GM12864 (cell line): ENCODE results near the gene CD59.
"Not testable (repeated sequence)": the region's sequence is repeated elsewhere in the genome, so short reads cannot be mapped to it uniquely, and the experiment has no call there.

ENCODE experiments used
- DNase-seq: peaks from one replicate; pipeline ENCODE4 v3.0.0-alpha.2; 2011; ENCODE audit warnings: low read depth
- H3K4me3 ChIP-seq: 2 replicates; pipeline ENCODE4 v1.5.1; 2011; ENCODE audit warnings: mild to moderate bottlenecking, low read depth, low read length, control low read depth
- TF ChIP-seq, protein P1 (sequence below): IDR thresholded peaks from 2 replicates; pipeline ENCODE4 v1.5.1; 2011; ENCODE audit warnings: low read depth, mild to moderate bottlenecking, moderate library complexity, low read length, control low read depth, inconsistent platforms; ENCODE audit errors: missing control alignments

Gene CD59

DNA sequence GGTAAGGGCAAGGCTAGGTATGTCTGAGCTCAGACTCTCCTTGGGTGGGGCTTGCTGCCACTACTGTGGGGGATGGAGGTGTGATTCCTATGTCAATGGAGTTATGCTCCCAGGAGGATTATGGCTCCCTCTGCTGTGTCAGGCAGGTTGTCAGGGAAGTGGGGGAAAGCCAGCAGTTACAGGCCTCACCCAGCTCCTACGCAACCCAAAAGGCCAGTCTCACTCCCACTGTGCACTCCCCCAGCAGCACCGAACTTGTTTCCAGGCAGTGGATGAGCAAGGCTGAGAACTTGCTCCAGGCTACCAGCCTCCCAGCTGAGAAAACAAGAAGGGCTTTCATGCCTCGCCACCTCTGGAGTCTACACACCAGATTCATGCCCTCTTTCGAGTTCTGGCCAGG is 53.8 kb downstream of the CD59 start:
- no peak for DNase-seq
- TF ChIP-seq, protein P1, sequence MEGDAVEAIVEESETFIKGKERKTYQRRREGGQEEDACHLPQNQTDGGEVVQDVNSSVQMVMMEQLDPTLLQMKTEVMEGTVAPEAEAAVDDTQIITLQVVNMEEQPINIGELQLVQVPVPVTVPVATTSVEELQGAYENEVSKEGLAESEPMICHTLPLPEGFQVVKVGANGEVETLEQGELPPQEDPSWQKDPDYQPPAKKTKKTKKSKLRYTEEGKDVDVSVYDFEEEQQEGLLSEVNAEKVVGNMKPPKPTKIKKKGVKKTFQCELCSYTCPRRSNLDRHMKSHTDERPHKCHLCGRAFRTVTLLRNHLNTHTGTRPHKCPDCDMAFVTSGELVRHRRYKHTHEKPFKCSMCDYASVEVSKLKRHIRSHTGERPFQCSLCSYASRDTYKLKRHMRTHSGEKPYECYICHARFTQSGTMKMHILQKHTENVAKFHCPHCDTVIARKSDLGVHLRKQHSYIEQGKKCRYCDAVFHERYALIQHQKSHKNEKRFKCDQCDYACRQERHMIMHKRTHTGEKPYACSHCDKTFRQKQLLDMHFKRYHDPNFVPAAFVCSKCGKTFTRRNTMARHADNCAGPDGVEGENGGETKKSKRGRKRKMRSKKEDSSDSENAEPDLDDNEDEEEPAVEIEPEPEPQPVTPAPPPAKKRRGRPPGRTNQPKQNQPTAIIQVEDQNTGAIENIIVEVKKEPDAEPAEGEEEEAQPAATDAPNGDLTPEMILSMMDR = no peak
- no peak overlapping the region for H3K4me3 ChIP-seq

- DNase-seq = no peak
- no peak overlapping the region for H3K4me3 ChIP-seq
- TF ChIP-seq, protein P1 = no peak
Observed at GRCh38 chr11:33682019-33682418, 54.2 kb downstream of the CD59 start.

GRCh38 chr11:33678616-33679015 is 57.6 kb downstream of the CD59 start:
- not testable (repeated sequence) for DNase-seq, H3K4me3 ChIP-seq

GRCh38 chr11:33674035-33674814 is 62.0 kb downstream of the CD59 start:
- no peak overlapping the region for H3K4me3 ChIP-seq
- DNase-seq = no peak
- TF ChIP-seq, protein P1 = no peak

GRCh38 chr11:33672273-33672672 is 64.0 kb downstream of the CD59 start:
- H3K4me3 ChIP-seq = no peak overlapping the region
- TF ChIP-seq, protein P1 = no peak
- no peak for DNase-seq

GRCh38 chr11:33670250-33671011 is 65.8 kb downstream of the CD59 start:
- H3K4me3 ChIP-seq = no peak overlapping the region
- DNase-seq = no peak

More at GRCh38 chr11:33670250-33671011, 65.8 kb downstream of the CD59 start:
- TF ChIP-seq, protein P1 = no peak
